Tibial nerve (tissue), 4 donors: Measurements from ENCODE around the gene ANKRD17. TPM values are rescaled to one million over a fixed set of nuclear protein-coding genes. Genes with fewer than 3 reads are reported as not detected.

Experiments used
- DNase-seq, 2 donors: peaks; one replicate each; pipeline ENCODE4 v3.0.0-alpha.2; 2019; ENCODE audit warnings: low spot score in 2 of 2
- H3K27ac ChIP-seq, 4 donors: fragments of 200-600 bp; sonication (generic) in 3 of 4; one replicate each; pipeline ENCODE4 v1.5.1; 2017 to 2019; ENCODE audit warnings: mild to moderate bottlenecking in 1 of 4
- H3K27me3 ChIP-seq, 2 donors: fragments of 200-600 bp; sonication (generic) in 1 of 2; one replicate each; pipeline versions ENCODE4 v1.5.1 to v1.6.0; 2017 to 2019
- H3K36me3 ChIP-seq, 3 donors: fragments of 200-600 bp; sonication (generic); one replicate each; pipeline ENCODE4 v1.5.1; 2018 to 2019
- H3K4me1 ChIP-seq, 4 donors: fragments of 200-600 bp; sonication (generic) in 3 of 4; one replicate each; pipeline ENCODE4 v1.5.1; 2017 to 2019
- H3K4me3 ChIP-seq, 4 donors: fragments of 200-600 bp; sonication (generic) in 3 of 4; one replicate each; pipeline ENCODE4 v1.5.1; 2017 to 2019; ENCODE audit warnings: mild to moderate bottlenecking in 1 of 4, moderate library complexity in 1 of 4
- H3K9me3 ChIP-seq, 4 donors: fragments of 200-600 bp; sonication (generic) in 3 of 4; one replicate each; pipeline ENCODE4 v1.5.1; 2017 to 2019
- EP300 ChIP-seq, 2 donors: sonication (generic); formaldehyde crosslinking; IDR thresholded peaks; one replicate each; pipeline ENCODE4 v1.6.1; 2017; ENCODE audit warnings: antibody characterized with exemption in 2 of 2, mild to moderate bottlenecking in 1 of 2
- POLR2A ChIP-seq, 2 donors: fragments of 450-650 bp; IDR thresholded peaks; one replicate each; pipeline ENCODE4 v1.6.1; 2017; ENCODE audit warnings: antibody characterized with exemption in 2 of 2, mild to moderate bottlenecking in 2 of 2, moderate library complexity in 2 of 2
- WGBS, 2 donors: methylation state at CpG; one replicate each; pipeline ENCODE4 v1.1.5; 2018; 5-methylcytosine and 5-hydroxymethylcytosine counted together
- total RNA-seq, 4 donors: library from RNA; depleted of rRNA; stranded (reverse); fragments of >200 nt; gene quantifications; one replicate each; pipeline ENCODE4 v1.1.0, GENCODE V29; 2016
- TF ChIP-seq, protein P1 (sequence below), 5 experiments: fragments of 200-600 bp in 3 of 5; fragments of 450-650 bp in 2 of 5; sonication (generic) in 3 of 5; IDR thresholded peaks; one replicate each; pipeline ENCODE4 v1.5.1; 2016 to 2019; ENCODE audit warnings: antibody characterized with exemption in 5 of 5, mild to moderate bottlenecking in 3 of 5, moderate library complexity in 2 of 5

ANKRD17 gene
- total RNA-seq, 4 donors from 2014 or later = 46.5 to 61.8 (median 55.0) TPM

DNA sequence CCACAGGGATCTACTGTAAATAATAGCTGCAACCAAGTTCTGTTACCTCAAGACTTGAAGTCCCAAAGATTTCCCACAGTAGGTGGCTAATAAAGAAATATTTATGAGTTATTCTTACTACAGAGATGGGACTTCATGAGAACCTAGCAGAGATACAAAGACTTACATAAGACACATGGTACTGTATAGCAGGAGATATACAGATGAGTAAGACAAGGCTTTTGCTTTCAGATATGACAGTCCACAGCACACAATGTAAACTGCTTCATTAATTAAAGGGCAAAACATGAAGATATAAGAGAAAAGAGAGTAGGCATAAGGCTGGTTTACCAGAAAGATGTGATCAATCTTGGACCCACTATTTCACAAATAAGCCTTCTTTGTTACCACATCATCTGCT is 6.6 kb downstream of the ANKRD17 start:
- no peak for DNase-seq
- TF ChIP-seq POLR2A (IDR thresholded peaks at IDR 0.05) (no peak), EP300 (IDR thresholded peaks at IDR 0.05) (no peak)
- TF ChIP-seq, protein P1, sequence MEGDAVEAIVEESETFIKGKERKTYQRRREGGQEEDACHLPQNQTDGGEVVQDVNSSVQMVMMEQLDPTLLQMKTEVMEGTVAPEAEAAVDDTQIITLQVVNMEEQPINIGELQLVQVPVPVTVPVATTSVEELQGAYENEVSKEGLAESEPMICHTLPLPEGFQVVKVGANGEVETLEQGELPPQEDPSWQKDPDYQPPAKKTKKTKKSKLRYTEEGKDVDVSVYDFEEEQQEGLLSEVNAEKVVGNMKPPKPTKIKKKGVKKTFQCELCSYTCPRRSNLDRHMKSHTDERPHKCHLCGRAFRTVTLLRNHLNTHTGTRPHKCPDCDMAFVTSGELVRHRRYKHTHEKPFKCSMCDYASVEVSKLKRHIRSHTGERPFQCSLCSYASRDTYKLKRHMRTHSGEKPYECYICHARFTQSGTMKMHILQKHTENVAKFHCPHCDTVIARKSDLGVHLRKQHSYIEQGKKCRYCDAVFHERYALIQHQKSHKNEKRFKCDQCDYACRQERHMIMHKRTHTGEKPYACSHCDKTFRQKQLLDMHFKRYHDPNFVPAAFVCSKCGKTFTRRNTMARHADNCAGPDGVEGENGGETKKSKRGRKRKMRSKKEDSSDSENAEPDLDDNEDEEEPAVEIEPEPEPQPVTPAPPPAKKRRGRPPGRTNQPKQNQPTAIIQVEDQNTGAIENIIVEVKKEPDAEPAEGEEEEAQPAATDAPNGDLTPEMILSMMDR (IDR thresholded peaks at IDR 0.05) = no peak
- H3K4me1 ChIP-seq = peaks cover 0 to 68% (median 24%) of the 10 kb centered on the region in 4 donors
- no peak overlapping the region for H3K27ac ChIP-seq
- H3K4me3 ChIP-seq = no peak overlapping the region
- no peaks in the 10 kb centered on the region for H3K9me3 ChIP-seq
- peaks cover 0 to 4% (median 0%) of the 10 kb centered on the region in 3 donors for H3K36me3 ChIP-seq
- H3K27me3 ChIP-seq = no peaks in the 10 kb centered on the region

DNA sequence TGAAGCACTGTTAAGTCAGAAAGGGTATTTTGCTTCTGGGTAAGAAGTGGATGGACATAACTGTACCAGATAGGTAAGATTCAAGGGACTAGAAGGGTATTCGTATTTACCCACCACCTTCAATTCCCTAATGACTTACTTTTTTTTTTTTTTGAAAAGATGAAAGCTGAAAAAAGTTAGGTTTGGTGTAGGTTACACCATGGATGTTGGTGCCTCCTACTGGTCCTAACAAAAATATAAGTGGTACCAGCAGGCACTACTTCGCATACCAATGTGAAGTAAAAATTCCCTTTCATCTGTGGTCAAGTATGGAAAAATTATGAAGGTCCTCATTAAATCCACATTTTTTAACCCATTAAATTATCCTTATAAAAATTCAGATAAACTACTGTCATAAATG is 7.2 kb downstream of the ANKRD17 start:
- H3K27ac ChIP-seq = no peak overlapping the region
- H3K9me3 ChIP-seq = no peaks in the 10 kb centered on the region
- H3K27me3 ChIP-seq = no peaks in the 10 kb centered on the region
- peaks cover 0 to 68% (median 18%) of the 10 kb centered on the region in 4 donors for H3K4me1 ChIP-seq
- TF ChIP-seq, protein P1 (IDR thresholded peaks at IDR 0.05) = no peak
- TF ChIP-seq EP300 (IDR thresholded peaks at IDR 0.05) (no peak), POLR2A (IDR thresholded peaks at IDR 0.05) (no peak)
- DNase-seq = no peak
- no peak overlapping the region for H3K4me3 ChIP-seq
- WGBS, 2 donors = 90 to 91% methylated on average over 2 of the region's 2 CpGs
- peaks cover 0 to 4% (median 0%) of the 10 kb centered on the region in 3 donors for H3K36me3 ChIP-seq

DNA sequence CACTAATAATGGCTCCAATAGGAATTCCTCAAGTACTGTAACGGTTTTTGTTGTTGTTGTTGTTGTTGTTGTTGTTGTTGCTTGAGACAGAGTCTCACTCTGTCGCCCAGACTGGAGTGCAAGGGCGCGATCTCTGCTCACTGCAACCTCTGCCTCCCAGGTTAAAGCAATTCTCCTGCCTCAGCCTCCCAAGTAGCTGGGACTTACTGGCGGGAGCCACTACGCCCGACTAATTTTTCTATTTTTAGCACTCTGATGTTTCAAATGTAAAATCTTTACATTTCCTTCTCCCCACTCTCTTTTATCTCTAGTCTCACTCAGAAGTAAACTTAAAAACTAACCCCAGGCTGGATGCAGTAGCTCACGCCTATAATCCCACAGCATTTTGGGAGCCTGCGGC is 8.0 kb downstream of the ANKRD17 start:
- H3K9me3 ChIP-seq = no peaks in the 10 kb centered on the region
- no peak overlapping the region for H3K27ac ChIP-seq
- peaks cover 0 to 68% (median 13%) of the 10 kb centered on the region in 4 donors for H3K4me1 ChIP-seq
- H3K27me3 ChIP-seq = no peaks in the 10 kb centered on the region
- TF ChIP-seq, protein P1 (IDR thresholded peaks at IDR 0.05) = no peak
- TF ChIP-seq POLR2A (IDR thresholded peaks at IDR 0.05) (no peak), EP300 (IDR thresholded peaks at IDR 0.05) (no peak)
- H3K36me3 ChIP-seq = peaks cover 0 to 4% (median 0%) of the 10 kb centered on the region in 3 donors
- no peak for DNase-seq
- WGBS, 2 donors = 90 to 94% methylated on average over 9 of the region's 9 CpGs
- H3K4me3 ChIP-seq = no peak overlapping the region

DNA sequence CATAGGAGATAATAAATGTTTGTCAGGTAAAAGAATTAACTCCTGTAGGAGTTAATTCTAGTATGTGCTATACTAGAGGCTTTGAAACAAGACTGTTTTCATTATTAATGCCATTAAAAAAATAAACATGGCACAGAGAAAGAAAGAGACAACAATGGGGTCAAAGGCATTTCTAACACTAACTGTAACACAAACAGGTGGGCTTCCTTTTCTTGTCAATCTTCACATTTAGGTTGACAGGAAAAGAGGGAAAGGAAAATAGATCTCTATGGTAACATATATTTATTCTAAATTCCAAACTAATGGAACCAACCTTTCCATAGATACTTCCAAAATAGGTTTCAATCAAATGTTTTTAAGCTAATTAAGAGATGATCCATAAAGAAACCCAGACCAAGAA is 9.8 kb downstream of the ANKRD17 start:
- DNase-seq = no peak
- Histone ChIP-seq H3K4me3 (no peak overlapping the region), H3K27ac (no peak overlapping the region), H3K36me3 (peaks cover 0 to 4% (median 0%) of the 10 kb centered on the region in 3 donors), H3K9me3 (no peaks in the 10 kb centered on the region), H3K27me3 (no peaks in the 10 kb centered on the region), H3K4me1 (peaks cover 0 to 59% (median 13%) of the 10 kb centered on the region in 4 donors)
- TF ChIP-seq EP300 (IDR thresholded peaks at IDR 0.05) (no peak), POLR2A (IDR thresholded peaks at IDR 0.05) (no peak)
- TF ChIP-seq, protein P1 (IDR thresholded peaks at IDR 0.05) = no peak

DNA sequence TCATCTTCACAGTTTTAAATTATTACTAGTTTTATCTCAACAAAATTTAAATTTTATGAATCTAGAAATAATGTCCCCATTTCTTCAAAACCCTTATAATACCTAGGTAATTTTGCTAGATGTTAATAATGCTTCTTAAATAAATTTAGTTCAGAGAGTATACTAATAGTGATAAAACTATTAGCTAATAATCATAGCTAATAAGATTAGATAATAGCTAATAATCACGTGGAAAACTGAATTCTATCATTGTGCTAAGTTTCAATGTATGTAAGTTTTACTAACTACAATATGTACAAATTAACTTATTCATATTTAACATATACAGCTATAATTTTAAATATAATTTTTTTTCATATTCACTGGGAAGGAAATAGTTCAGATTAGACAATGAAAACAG is 10.2 kb downstream of the ANKRD17 start:
- H3K4me1 ChIP-seq = peaks cover 0 to 57% (median 13%) of the 10 kb centered on the region in 4 donors
- H3K27ac ChIP-seq = no peak overlapping the region
- no peak for DNase-seq
- H3K9me3 ChIP-seq = no peaks in the 10 kb centered on the region
- 93 to 98% methylated on average over 1 of the region's 1 CpG for WGBS, 2 donors
- no peaks in the 10 kb centered on the region for H3K27me3 ChIP-seq
- TF ChIP-seq POLR2A (IDR thresholded peaks at IDR 0.05) (no peak), EP300 (IDR thresholded peaks at IDR 0.05) (no peak)
- TF ChIP-seq, protein P1 (IDR thresholded peaks at IDR 0.05) = no peak
- peaks cover 0 to 4% (median 0%) of the 10 kb centered on the region in 3 donors for H3K36me3 ChIP-seq
- H3K4me3 ChIP-seq = no peak overlapping the region
